ENCODE data around the gene RBBP4. TPM values are rescaled to one million over a fixed set of nuclear protein-coding genes. Genes with fewer than 3 reads are reported as not detected.
"Not testable (repeated sequence)": the region's sequence is repeated elsewhere in the genome, so short reads cannot be mapped to it uniquely, and the experiment has no call there.

Gene RBBP4
- polyA plus RNA-seq, 2 donors: 28.3 to 47.0 TPM

DNA sequence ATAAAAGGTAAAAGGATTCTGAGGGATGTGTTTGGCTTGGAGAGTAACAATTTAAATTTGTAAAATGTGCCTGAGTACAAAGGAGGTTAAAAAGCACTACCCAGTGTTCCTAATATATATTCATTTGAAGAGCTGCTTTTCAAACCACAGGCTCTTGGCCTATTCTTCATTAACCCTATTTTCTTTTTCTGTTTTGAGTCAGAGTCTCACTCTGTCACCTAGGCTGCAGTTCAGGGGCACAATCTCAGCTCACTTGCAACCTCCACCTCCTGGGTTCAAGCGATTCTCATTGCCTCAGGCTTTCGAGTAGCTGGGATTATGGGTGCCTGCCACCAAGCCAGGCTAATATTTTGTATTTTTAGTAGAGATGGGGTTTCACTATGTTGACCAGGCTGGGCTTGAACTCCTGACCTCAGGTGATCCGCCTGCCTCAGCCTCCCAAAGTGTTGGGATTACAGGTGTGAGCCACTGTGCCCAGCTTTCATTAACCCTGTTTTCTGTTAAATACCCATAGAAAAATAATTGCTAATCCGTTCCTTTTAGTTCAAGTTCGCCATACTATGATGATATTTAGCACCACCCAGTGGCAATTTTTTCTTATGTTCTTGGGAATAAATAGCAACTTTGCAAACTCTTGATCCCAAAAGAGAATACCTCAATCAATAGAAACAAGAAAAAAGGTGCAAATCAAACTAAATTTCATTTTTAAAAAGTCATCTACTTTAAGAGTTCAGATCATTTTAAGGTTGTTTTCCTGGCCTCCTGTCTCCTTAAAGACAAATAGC lies 31.1 kb upstream of the RBBP4 start:
- Histone ChIP-seq H3K4me3 (ENCODE audit: low read depth in 1 of 2, low read length in 2 of 2) (no peak overlapping the region), H3K36me3 (ENCODE audit: control insufficient read depth in 2 of 2, insufficient read depth in 2 of 2, low read length in 1 of 2) (no peaks in the 10 kb centered on the region), H3K27me3 (ENCODE audit: control insufficient read depth in 1 of 2, insufficient read depth in 2 of 2, low read length in 2 of 2) (no peaks in the 10 kb centered on the region), H3K9me3 (ENCODE audit: control insufficient read depth in 2 of 2, insufficient read depth in 1 of 2, low read depth in 1 of 2, low read length in 1 of 2) (no peaks in the 10 kb centered on the region), H3K4me1 (ENCODE audit: control insufficient read depth in 2 of 2, insufficient read depth in 2 of 2, low read length in 1 of 2) (no peaks in the 10 kb centered on the region), H3K27ac (ENCODE audit: low read depth in 2 of 2, low read length in 1 of 2) (no peak overlapping the region)
- WGBS, 2 donors: 66 to 69% methylated on average over 5 of the region's 5 CpGs

DNA sequence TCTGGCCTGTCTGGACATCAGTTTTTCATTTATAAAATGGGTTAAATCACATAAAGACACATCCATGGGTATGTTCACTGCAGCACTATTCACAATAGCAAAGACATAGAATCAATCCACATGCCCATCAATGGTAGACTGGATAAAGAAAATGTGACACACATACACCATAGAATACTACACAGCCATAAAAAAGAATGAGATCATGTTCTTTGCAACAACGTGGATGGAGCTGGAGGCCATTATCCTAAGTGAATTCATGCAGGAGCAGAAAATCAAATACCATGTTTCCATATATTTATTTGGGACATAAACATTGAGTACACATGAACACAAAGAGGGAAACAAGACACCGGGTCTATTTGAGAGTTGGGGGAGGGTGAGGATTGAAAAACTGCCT lies 28.8 kb upstream of the RBBP4 start:
- no peaks in the 10 kb centered on the region for H3K27me3 ChIP-seq (ENCODE audit: control insufficient read depth in 1 of 2, insufficient read depth in 2 of 2, low read length in 2 of 2)
- no peaks in the 10 kb centered on the region for H3K36me3 ChIP-seq (ENCODE audit: control insufficient read depth in 2 of 2, insufficient read depth in 2 of 2, low read length in 1 of 2)
- H3K27ac ChIP-seq (ENCODE audit: low read depth in 2 of 2, low read length in 1 of 2): no peak overlapping the region
- H3K9me3 ChIP-seq (ENCODE audit: control insufficient read depth in 2 of 2, insufficient read depth in 1 of 2, low read depth in 1 of 2, low read length in 1 of 2): no peaks in the 10 kb centered on the region
- no peaks in the 10 kb centered on the region for H3K4me1 ChIP-seq (ENCODE audit: control insufficient read depth in 2 of 2, insufficient read depth in 2 of 2, low read length in 1 of 2)
- 95 to 96% methylated on average over 2 of the region's 2 CpGs for WGBS, 2 donors
- H3K4me3 ChIP-seq (ENCODE audit: low read depth in 1 of 2, low read length in 2 of 2): no peak overlapping the region

DNA sequence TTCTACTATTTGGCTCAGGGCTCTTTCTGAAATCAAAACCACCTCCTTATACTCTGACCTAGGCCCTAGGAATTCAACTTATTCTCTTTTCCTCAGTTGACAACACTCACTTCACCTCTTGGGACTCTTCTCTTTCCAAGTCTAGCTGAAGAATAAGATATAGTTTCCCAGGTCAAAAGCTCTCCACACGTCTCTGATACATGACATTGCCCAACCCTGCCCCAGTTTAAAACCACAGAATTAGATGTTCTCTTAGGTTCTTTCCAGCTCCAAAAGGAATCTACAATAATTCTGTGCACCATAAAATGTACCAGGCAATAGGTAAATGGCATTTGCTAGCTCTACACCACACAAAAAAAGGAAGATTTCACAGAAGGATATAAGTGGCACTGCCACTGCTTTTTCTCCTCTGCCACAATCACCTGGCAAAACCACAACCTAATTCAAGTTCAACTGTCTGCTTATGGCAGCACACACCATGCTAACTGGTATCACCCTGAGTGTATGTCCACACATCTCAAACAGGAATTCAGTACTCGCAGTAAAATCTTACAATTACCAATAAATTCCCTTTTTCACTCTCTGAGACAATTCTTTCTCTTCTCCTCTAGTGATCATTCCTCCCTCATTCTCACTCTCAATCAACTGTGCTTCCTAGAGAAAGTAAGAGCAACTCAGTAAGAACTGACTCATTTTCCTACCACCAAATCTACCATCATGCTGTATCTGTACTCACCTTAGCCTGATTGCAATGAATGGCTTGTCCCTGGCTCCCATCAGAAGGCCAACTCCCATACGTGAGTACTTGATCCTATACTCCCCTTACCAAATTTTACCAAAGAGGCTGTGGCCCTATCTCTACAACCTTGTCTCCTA lies 28.0 kb upstream of the RBBP4 start:
- H3K36me3 ChIP-seq (ENCODE audit: control insufficient read depth in 2 of 2, insufficient read depth in 2 of 2, low read length in 1 of 2): no peaks in the 10 kb centered on the region
- no peak overlapping the region for H3K27ac ChIP-seq (ENCODE audit: low read depth in 2 of 2, low read length in 1 of 2)
- H3K9me3 ChIP-seq (ENCODE audit: control insufficient read depth in 2 of 2, insufficient read depth in 1 of 2, low read depth in 1 of 2, low read length in 1 of 2): no peaks in the 10 kb centered on the region
- no peak overlapping the region for H3K4me3 ChIP-seq (ENCODE audit: low read depth in 1 of 2, low read length in 2 of 2)
- H3K4me1 ChIP-seq (ENCODE audit: control insufficient read depth in 2 of 2, insufficient read depth in 2 of 2, low read length in 1 of 2): no peaks in the 10 kb centered on the region
- 72 to 74% methylated on average over 3 of the region's 3 CpGs for WGBS, 2 donors
- H3K27me3 ChIP-seq (ENCODE audit: control insufficient read depth in 1 of 2, insufficient read depth in 2 of 2, low read length in 2 of 2): no peaks in the 10 kb centered on the region

DNA sequence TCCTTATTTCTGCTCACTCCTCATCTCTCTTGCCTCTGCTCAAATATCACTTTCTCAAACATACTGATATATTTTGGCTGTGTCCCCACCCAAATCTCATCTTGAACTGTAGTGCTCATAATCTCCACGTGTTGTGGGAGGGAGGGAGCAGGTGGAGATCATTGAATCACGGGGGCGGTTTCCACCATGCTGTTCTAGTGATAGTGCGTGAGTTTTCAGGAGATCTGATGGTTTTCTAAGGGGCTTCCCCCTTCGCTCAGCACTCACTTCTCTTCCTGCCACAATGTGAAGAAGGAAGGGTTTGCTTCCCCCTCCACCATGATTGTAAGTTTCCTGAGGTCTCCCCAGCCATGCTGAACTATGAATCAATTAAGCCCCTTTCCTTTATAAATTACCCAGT lies 27.2 kb upstream of the RBBP4 start:
- no peaks in the 10 kb centered on the region for H3K27me3 ChIP-seq (ENCODE audit: control insufficient read depth in 1 of 2, insufficient read depth in 2 of 2, low read length in 2 of 2)
- WGBS, 2 donors: 71 to 76% methylated on average over 5 of the region's 5 CpGs
- no peak overlapping the region for H3K27ac ChIP-seq (ENCODE audit: low read depth in 2 of 2, low read length in 1 of 2)
- H3K9me3 ChIP-seq (ENCODE audit: control insufficient read depth in 2 of 2, insufficient read depth in 1 of 2, low read depth in 1 of 2, low read length in 1 of 2): no peaks in the 10 kb centered on the region
- no peaks in the 10 kb centered on the region for H3K4me1 ChIP-seq (ENCODE audit: control insufficient read depth in 2 of 2, insufficient read depth in 2 of 2, low read length in 1 of 2)
- H3K4me3 ChIP-seq (ENCODE audit: low read depth in 1 of 2, low read length in 2 of 2): no peak overlapping the region
- H3K36me3 ChIP-seq (ENCODE audit: control insufficient read depth in 2 of 2, insufficient read depth in 2 of 2, low read length in 1 of 2): no peaks in the 10 kb centered on the region

DNA sequence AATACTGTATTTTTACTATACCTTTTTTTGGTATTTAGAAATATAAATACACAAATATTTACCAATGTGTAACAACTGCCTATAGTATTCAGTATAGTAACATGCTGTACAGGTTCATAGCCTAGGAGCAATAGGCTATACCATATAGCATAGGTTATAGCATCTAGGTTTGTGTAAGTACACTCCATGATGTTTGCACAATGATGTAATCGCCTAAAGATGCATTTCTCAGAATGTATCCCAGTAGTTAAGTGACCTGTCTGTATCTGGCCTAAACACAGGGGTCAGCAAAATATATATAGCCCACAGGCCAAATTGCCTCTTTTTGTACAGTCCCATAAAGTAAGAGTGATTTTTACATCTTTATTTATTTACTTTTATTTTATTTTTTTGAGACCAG lies 24.8 kb upstream of the RBBP4 start:
- no peaks in the 10 kb centered on the region for H3K36me3 ChIP-seq (ENCODE audit: control insufficient read depth in 2 of 2, insufficient read depth in 2 of 2, low read length in 1 of 2)
- no peak overlapping the region for H3K27ac ChIP-seq (ENCODE audit: low read depth in 2 of 2, low read length in 1 of 2)
- H3K9me3 ChIP-seq (ENCODE audit: control insufficient read depth in 2 of 2, insufficient read depth in 1 of 2, low read depth in 1 of 2, low read length in 1 of 2): no peaks in the 10 kb centered on the region
- H3K4me3 ChIP-seq (ENCODE audit: low read depth in 1 of 2, low read length in 2 of 2): no peak overlapping the region
- H3K27me3 ChIP-seq (ENCODE audit: control insufficient read depth in 1 of 2, insufficient read depth in 2 of 2, low read length in 2 of 2): no peaks in the 10 kb centered on the region
- no peaks in the 10 kb centered on the region for H3K4me1 ChIP-seq (ENCODE audit: control insufficient read depth in 2 of 2, insufficient read depth in 2 of 2, low read length in 1 of 2)
- WGBS, 2 donors: 96 to 100% methylated on average over 1 of the region's 1 CpG

DNA sequence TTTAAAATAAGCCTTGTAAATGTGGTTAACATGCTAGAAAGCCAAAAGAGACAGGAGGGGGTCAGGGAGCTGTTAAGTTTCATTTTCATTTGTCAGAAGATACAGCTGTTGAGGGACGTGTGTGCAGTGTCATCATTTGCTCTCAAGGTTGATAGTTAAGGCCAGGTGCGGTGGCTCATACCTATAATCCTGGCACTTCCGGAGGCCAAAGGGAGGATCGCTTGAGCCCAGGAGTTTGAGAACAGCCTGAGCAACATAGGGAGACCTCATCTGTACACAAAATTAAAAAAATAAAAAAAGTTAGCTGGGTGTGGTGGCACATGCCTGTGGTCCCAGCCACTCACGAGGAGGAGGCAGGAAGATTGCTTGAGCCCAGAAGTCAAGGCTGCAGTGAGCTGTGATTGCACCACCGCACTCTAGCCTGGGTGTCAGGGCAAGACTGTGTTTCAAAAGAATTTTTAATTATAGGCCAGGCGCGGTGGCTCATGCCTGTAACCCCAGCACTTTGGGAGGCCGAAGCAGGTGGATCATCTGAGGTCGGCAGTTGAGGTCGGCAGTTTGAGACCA lies 23.3 kb upstream of the RBBP4 start:
- Histone ChIP-seq H3K27ac (ENCODE audit: low read depth in 2 of 2, low read length in 1 of 2) (no peak overlapping the region), H3K4me3 (ENCODE audit: low read depth in 1 of 2, low read length in 2 of 2) (no peak overlapping the region)

DNA sequence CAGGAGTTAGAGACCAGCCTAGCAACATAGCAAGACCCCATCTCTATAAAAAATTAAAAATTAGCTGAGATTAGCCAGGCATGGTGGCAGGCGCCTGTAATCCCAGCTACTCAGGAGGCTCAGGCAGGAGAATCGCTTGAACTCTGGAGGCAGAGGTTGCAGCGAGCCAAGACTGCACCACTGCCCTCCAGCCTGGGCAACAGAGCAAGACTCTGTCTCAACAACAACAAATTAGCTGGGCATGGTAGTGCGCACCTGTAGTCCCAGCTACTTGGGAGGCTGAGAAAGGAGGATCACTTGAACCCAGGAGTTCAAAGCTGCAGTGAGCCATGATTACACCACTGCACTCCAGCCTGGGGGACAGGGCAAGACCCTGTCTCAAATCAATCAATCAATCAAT lies 20.8 kb upstream of the RBBP4 start:
- not testable (repeated sequence) for H3K4me1 ChIP-seq (ENCODE audit: control insufficient read depth in 2 of 2, insufficient read depth in 2 of 2, low read length in 1 of 2); H3K9me3 ChIP-seq (ENCODE audit: control insufficient read depth in 2 of 2, insufficient read depth in 1 of 2, low read depth in 1 of 2, low read length in 1 of 2); H3K27me3 ChIP-seq (ENCODE audit: control insufficient read depth in 1 of 2, insufficient read depth in 2 of 2, low read length in 2 of 2); H3K36me3 ChIP-seq (ENCODE audit: control insufficient read depth in 2 of 2, insufficient read depth in 2 of 2, low read length in 1 of 2); H3K4me3 ChIP-seq (ENCODE audit: low read depth in 1 of 2, low read length in 2 of 2); H3K27ac ChIP-seq (ENCODE audit: low read depth in 2 of 2, low read length in 1 of 2)
- WGBS, 2 donors: 97% methylated on average over 4 of the region's 4 CpGs

More for the DNA sequence above, 23.3 kb upstream of the RBBP4 start:
- Histone ChIP-seq H3K27me3 (ENCODE audit: control insufficient read depth in 1 of 2, insufficient read depth in 2 of 2, low read length in 2 of 2) (no peaks in the 10 kb centered on the region), H3K36me3 (ENCODE audit: control insufficient read depth in 2 of 2, insufficient read depth in 2 of 2, low read length in 1 of 2) (no peaks in the 10 kb centered on the region), H3K4me1 (ENCODE audit: control insufficient read depth in 2 of 2, insufficient read depth in 2 of 2, low read length in 1 of 2) (no peaks in the 10 kb centered on the region), H3K9me3 (ENCODE audit: control insufficient read depth in 2 of 2, insufficient read depth in 1 of 2, low read depth in 1 of 2, low read length in 1 of 2) (no peaks in the 10 kb centered on the region)
- whole genome bisulfite sequencing, 2 donors: 78 to 84% methylated on average over 11 of the region's 11 CpGs

DNA sequence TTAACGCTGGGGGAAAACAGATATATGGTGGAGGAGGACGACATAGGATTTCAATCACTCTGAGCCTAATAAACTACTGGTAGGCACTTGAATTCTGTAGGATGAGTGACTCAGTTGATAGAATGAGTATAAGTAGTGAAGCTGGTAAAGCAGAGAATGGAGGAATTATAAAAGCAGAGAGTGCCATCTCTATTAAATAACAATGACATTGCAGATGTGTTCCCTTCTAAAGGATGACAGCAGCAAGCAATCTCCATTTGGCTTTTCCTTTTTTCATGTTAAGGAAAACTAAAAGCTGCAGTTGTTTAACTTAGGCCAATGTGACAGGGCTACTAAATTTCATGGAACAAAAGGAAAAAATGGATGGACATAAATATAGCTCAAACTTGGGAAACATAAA lies 18.2 kb upstream of the RBBP4 start:
- 80 to 94% methylated on average over 2 of the region's 2 CpGs for WGBS, 2 donors
- Histone ChIP-seq H3K36me3 (ENCODE audit: control insufficient read depth in 2 of 2, insufficient read depth in 2 of 2, low read length in 1 of 2) (no peaks in the 10 kb centered on the region), H3K4me1 (ENCODE audit: control insufficient read depth in 2 of 2, insufficient read depth in 2 of 2, low read length in 1 of 2) (no peaks in the 10 kb centered on the region), H3K9me3 (ENCODE audit: control insufficient read depth in 2 of 2, insufficient read depth in 1 of 2, low read depth in 1 of 2, low read length in 1 of 2) (no peaks in the 10 kb centered on the region), H3K27ac (ENCODE audit: low read depth in 2 of 2, low read length in 1 of 2) (no peak overlapping the region), H3K4me3 (ENCODE audit: low read depth in 1 of 2, low read length in 2 of 2) (no peak overlapping the region), H3K27me3 (ENCODE audit: control insufficient read depth in 1 of 2, insufficient read depth in 2 of 2, low read length in 2 of 2) (no peaks in the 10 kb centered on the region)

DNA sequence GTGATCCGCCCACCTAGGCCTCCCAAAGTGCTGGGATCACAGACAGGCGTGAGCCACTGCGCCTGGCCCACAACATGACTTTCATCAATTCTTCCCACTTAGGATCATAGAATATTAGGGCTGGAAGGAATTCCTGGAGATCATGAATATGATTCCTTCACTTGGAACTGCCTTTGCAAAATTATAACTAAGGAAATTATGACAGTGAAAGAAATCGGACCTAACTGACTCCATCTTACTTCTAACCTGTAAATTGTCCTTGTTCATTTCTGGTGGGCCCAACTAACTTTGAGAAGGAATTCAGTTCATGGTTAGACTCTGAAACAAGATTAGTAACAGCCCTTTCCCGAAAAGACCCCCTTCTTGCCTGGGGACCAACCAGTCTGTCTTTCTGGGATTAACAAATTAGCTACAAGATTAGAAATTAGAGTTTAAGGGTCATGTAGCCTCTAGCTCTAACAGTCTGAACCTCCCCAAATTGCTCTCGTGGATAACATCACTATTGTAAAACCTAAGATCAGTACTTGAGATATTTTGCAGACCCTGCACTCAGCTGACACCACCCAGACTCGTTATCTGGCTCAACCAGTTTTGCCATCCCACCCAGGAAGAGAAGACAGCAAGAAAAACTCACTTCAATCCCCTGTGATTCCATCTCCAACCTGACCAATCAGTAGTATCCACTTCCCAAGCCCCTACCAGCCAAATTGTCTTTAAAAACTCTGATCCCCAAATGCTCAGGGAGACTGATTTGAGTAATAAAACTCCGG lies 15.3 kb upstream of the RBBP4 start:
- WGBS, 2 donors: 91 to 93% methylated on average over 8 of the region's 8 CpGs
- no peak overlapping the region for H3K27ac ChIP-seq (ENCODE audit: low read depth in 2 of 2, low read length in 1 of 2)
- H3K4me3 ChIP-seq (ENCODE audit: low read depth in 1 of 2, low read length in 2 of 2): no peak overlapping the region
- no peaks in the 10 kb centered on the region for H3K27me3 ChIP-seq (ENCODE audit: control insufficient read depth in 1 of 2, insufficient read depth in 2 of 2, low read length in 2 of 2)
- H3K4me1 ChIP-seq (ENCODE audit: control insufficient read depth in 2 of 2, insufficient read depth in 2 of 2, low read length in 1 of 2): no peaks in the 10 kb centered on the region
- no peaks in the 10 kb centered on the region for H3K9me3 ChIP-seq (ENCODE audit: control insufficient read depth in 2 of 2, insufficient read depth in 1 of 2, low read depth in 1 of 2, low read length in 1 of 2)
- no peaks in the 10 kb centered on the region for H3K36me3 ChIP-seq (ENCODE audit: control insufficient read depth in 2 of 2, insufficient read depth in 2 of 2, low read length in 1 of 2)
